SH-SY5Y (cell line): ENCODE results near the gene ARHGAP35.

ENCODE experiments used
- GATA2 ChIP-seq: IDR thresholded peaks from 2 replicates; pipeline ENCODE4 v1.6.1; 2011; ENCODE audit warnings: mild to moderate bottlenecking, low read depth, low read length
- GATA3 ChIP-seq: IDR thresholded peaks from 2 replicates; pipeline ENCODE4 v1.6.1; 2011; ENCODE audit warnings: low read depth, mild to moderate bottlenecking, low read length, moderate library complexity

DNA sequence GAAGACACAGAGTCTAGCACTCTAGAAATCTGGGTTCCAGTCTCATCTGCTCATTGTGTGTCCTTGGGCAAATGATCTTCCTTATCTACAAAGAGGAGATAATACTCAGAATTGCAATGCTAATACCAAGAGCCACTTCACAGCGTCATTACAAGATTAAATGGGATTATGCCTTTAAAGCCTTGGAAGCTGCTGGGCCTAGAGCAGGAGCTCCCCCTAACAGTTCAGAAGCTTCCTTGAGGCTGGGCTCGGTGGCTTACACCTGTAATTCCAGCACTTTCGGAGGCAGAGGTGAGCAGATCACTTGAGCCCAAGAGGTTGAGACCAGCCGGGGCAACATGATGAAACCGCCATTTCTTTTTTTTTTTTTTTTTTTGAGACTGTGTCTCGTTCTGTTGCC is 37.7 kb upstream of the ARHGAP35 start:
- TF ChIP-seq GATA2: no peak
- no peak for TF ChIP-seq GATA3
